ENCODE measurements around the gene ZNF384. TPM values are rescaled to one million over a fixed set of nuclear protein-coding genes. Genes with fewer than 3 reads are reported as not detected.

The ZNF384 gene
- total and polyA plus RNA-seq, 2 experiments from 2014 or later, result 20.5 to 35.9 TPM

GRCh38 chr12:6643569-6644256 is 45.5 kb downstream of the ZNF384 start (continued):
- TF ChIP-seq CTCF (conservative IDR thresholded peaks at IDR 0.05; ENCODE audit: low read depth in 2 of 2) (no peak), POLR2AphosphoS5 (IDR thresholded peaks at IDR 0.05; ENCODE audit: low read depth) (no peak), NANOG (IDR thresholded peaks at IDR 0.05; ENCODE audit: borderline replicate concordance) (no peak), STAT1 (IDR thresholded peaks at IDR 0.05; ENCODE audit: unreplicated experiment) (no peak), EZH2 (IDR thresholded peaks at IDR 0.05; ENCODE audit: low read depth, unreplicated experiment) (no peak)

GRCh38 chr12:6641131-6641530 is 48.0 kb downstream of the ZNF384 start:
- H3K27me3 ChIP-seq (ENCODE audit: insufficient read depth), result peaks cover 20% of the 10 kb centered on the region
- TF ChIP-seq ETS1 (IDR thresholded peaks at IDR 0.05) (no peak), ZNF331 (CRISPR knock-in tag; IDR thresholded peaks at IDR 0.05; ENCODE audit: low read depth) (no peak), ZNF462 (CRISPR knock-in tag; IDR thresholded peaks at IDR 0.05) (no peak)
- no peaks in the 10 kb centered on the region for H3K79me2 ChIP-seq (replicated peaks; ENCODE audit: insufficient read depth)
- H3K27ac ChIP-seq (ENCODE audit: low read depth), result no peak overlapping the region
- no peak overlapping the region for H3K4me2 ChIP-seq
- no peak overlapping the region for H3K4me3 ChIP-seq
- no peaks in the 10 kb centered on the region for H4K20me1 ChIP-seq (replicated peaks; ENCODE audit: insufficient read depth)
- no peaks in the 10 kb centered on the region for H3K9me2 ChIP-seq (ENCODE audit: insufficient read depth)
- Mint-ChIP-seq H3K4me1 (peaks cover 12% of the 10 kb centered on the region), H3K36me3 (ENCODE audit: low read depth) (no peaks in the 10 kb centered on the region; the same call in 2 of the 3 replicates), H3K27me3 (ENCODE audit: insufficient read depth, low read depth, poor library complexity) (peaks cover 18% of the 10 kb centered on the region), H3K27ac (no peak overlapping the region), H3K9me3 (no peaks in the 10 kb centered on the region), H3K4me3 (no peak overlapping the region)
- H2AFZ ChIP-seq, result no peak overlapping the region
- peaks cover 10% of the 10 kb centered on the region; the same call in 1 of the 2 replicates for H3K4me1 ChIP-seq (ENCODE audit: insufficient read depth)
- ATAC-seq (no peak), DNase-seq (ENCODE audit: low spot score) (no peak)
- 0 out of 2 replicates have a peak, but pooled peaks cover 2% of the 10 kb centered on the region for H3F3A ChIP-seq (replicated peaks; ENCODE audit: low read depth)
- H3K36me3 ChIP-seq (ENCODE audit: insufficient read depth), result no peaks in the 10 kb centered on the region

Measured in GM23338 (cell line).